H1 (cell line): ENCODE data around the gene SPATA16.

ENCODE experiments used
- BCL11A ChIP-seq, 2 experiments: IDR thresholded peaks; one replicate each; pipeline ENCODE4 v1.6.1; 2011; ENCODE audit warnings: low read depth in 2 of 2, low read length in 2 of 2, mild to moderate bottlenecking in 2 of 2
- BRCA1 ChIP-seq: IDR thresholded peaks from 2 replicates; pipeline ENCODE4 v1.6.1; 2012; ENCODE audit warnings: low read depth, low read length, improper control_type of control experiment
- EP300 ChIP-seq, 2 experiments: IDR thresholded peaks; 1 replicate in 1 of 2; 2 replicates in 1 of 2; pipeline ENCODE4 v1.6.1; 2011 to 2012; ENCODE audit warnings: low read depth in 2 of 2, low read length in 2 of 2, mild to moderate bottlenecking in 2 of 2, borderline replicate concordance in 1 of 2, inconsistent platforms in 1 of 2, moderate library complexity in 1 of 2
- EZH2 ChIP-seq: fragments of 200-600 bp; sonication (generic); IDR thresholded peaks from 2 replicates; pipeline ENCODE4 v1.7.1; 2012; ENCODE audit warnings: low read depth, mild to moderate bottlenecking, moderate library complexity, low read length, inconsistent platforms; ENCODE audit not compliant: severe bottlenecking
- RAD21 ChIP-seq, 2 experiments: IDR thresholded peaks in 1 of 2; conservative IDR thresholded peaks in 1 of 2; 2 replicates each; pipeline ENCODE4 v1.6.1; 2011; ENCODE audit warnings: low read depth in 2 of 2, low read length in 2 of 2, improper control_type of control experiment in 1 of 2, inconsistent platforms in 1 of 2, mild to moderate bottlenecking in 1 of 2, moderate library complexity in 1 of 2
- RFX5 ChIP-seq: IDR thresholded peaks from 2 replicates; pipeline ENCODE4 v1.6.1; 2011; ENCODE audit warnings: low read depth, low read length, improper control_type of control experiment, borderline replicate concordance
- SP4 ChIP-seq: IDR thresholded peaks from 2 replicates; pipeline ENCODE4 v1.6.1; 2012; ENCODE audit warnings: low read length, inconsistent platforms
- TBP ChIP-seq: IDR thresholded peaks from 2 replicates; pipeline ENCODE4 v1.6.1; 2011; ENCODE audit warnings: low read depth, low read length, improper control_type of control experiment
- ZNF274 ChIP-seq: IDR thresholded peaks from 2 replicates; pipeline ENCODE4 v1.7.0; 2012; ENCODE audit warnings: low read length, borderline replicate concordance; ENCODE audit errors: extremely low read depth
- TF ChIP-seq, protein P1 (sequence below), 3 experiments: IDR thresholded peaks; 1 replicate in 2 of 3; 2 replicates in 1 of 3; pipeline versions ENCODE4 v1.5.1 to v1.6.1; 2011; ENCODE audit warnings: low read length in 3 of 3, mild to moderate bottlenecking in 3 of 3, inconsistent platforms in 2 of 3, low read depth in 1 of 3, moderate library complexity in 1 of 3; ENCODE audit not compliant: insufficient read depth in 1 of 3; ENCODE audit errors: control extremely low read depth in 1 of 3
- TF ChIP-seq, protein P2 (sequence below): IDR thresholded peaks from 2 replicates; pipeline ENCODE4 v1.6.1; 2012; ENCODE audit warnings: inconsistent platforms

DNA sequence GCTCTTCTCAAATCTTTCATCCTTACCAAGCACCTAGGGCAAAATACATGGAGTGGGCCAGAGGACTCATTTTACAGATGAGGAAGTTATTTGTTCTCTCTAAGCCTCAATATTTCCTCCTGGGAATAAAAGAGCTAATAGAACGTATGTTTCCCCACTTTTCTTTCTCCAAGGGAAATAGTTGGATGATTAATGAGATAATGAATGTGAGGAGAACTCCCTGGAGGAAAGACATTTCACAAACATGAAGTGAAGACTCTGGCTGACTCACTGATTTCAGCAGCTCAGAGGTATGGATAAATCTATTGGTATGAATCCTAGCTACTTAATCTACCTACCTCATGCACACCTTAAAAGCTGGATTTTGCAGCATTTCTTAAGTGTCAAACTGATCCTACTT, 292.1 kb downstream of the SPATA16 start:
- TF ChIP-seq, protein P1, sequence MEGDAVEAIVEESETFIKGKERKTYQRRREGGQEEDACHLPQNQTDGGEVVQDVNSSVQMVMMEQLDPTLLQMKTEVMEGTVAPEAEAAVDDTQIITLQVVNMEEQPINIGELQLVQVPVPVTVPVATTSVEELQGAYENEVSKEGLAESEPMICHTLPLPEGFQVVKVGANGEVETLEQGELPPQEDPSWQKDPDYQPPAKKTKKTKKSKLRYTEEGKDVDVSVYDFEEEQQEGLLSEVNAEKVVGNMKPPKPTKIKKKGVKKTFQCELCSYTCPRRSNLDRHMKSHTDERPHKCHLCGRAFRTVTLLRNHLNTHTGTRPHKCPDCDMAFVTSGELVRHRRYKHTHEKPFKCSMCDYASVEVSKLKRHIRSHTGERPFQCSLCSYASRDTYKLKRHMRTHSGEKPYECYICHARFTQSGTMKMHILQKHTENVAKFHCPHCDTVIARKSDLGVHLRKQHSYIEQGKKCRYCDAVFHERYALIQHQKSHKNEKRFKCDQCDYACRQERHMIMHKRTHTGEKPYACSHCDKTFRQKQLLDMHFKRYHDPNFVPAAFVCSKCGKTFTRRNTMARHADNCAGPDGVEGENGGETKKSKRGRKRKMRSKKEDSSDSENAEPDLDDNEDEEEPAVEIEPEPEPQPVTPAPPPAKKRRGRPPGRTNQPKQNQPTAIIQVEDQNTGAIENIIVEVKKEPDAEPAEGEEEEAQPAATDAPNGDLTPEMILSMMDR (IDR thresholded peaks at IDR 0.05; ENCODE audit: control extremely low read depth in 1 of 3, insufficient read depth in 1 of 3, low read depth in 1 of 3, low read length in 3 of 3) = no peak
- no peak for TF ChIP-seq TBP
- TF ChIP-seq BRCA1 = no peak
- TF ChIP-seq ZNF274 = no peak
- no peak for TF ChIP-seq BCL11A (IDR thresholded peaks at IDR 0.05; ENCODE audit: low read depth in 2 of 2, low read length in 2 of 2)
- TF ChIP-seq RAD21 (IDR thresholded peaks at IDR 0.05 in 1 of 2, conservative IDR thresholded peaks at IDR 0.05 in 1 of 2; ENCODE audit: low read depth in 2 of 2, low read length in 2 of 2) = no peak
- no peak for TF ChIP-seq SP4
- no peak for TF ChIP-seq EZH2
- TF ChIP-seq, protein P2, sequence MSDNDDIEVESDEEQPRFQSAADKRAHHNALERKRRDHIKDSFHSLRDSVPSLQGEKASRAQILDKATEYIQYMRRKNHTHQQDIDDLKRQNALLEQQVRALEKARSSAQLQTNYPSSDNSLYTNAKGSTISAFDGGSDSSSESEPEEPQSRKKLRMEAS = no peak
- TF ChIP-seq RFX5 = no peak
- no peak for TF ChIP-seq EP300 (IDR thresholded peaks at IDR 0.05; ENCODE audit: borderline replicate concordance in 1 of 2, low read depth in 2 of 2, low read length in 2 of 2)
